Activated CD8-positive, alpha-beta T cell treated with anti-CD3 and anti-CD28 coated beads for 36 hours (primary cell): ENCODE measurements around the gene TMIE. TPM values are rescaled to one million over a fixed set of nuclear protein-coding genes. Genes with fewer than 3 reads are reported as not detected.

ENCODE experiments used
- ATAC-seq: fragments of 200-7000 bp; cut with Tn5 transposase; one replicate; pipeline ENCODE4 v1.10.0; 2021; ENCODE audit warnings: mild to moderate bottlenecking, moderate library complexity
- CTCF ChIA-PET: fragments of 350-600 bp; sonication (Branson Sonifier 250); formaldehyde crosslinking; loops from one replicate; lab custom pipeline; 2021; ENCODE audit warnings: antibody characterized with exemption; lab: Charles Lee
- POLR2A ChIA-PET: fragments of 350-600 bp; sonication (Branson Sonifier 250); formaldehyde crosslinking; loops from one replicate; lab custom pipeline; 2021; ENCODE audit warnings: antibody characterized with exemption; lab: Charles Lee
- DNase-seq: peaks from one replicate; pipeline ENCODE4 v3.0.0-alpha.2; 2020
- H3K27ac Mint-ChIP-seq: one replicate; pipeline ENCODE4 v1.8.0; 2021; ENCODE audit warnings: mild to moderate bottlenecking, mixed read lengths
- H3K27me3 Mint-ChIP-seq: one replicate; pipeline ENCODE4 v1.8.0; 2021; ENCODE audit warnings: mixed read lengths
- H3K36me3 Mint-ChIP-seq: one replicate; pipeline ENCODE4 v1.8.0; 2021; ENCODE audit warnings: low read depth, mixed read lengths
- H3K4me1 Mint-ChIP-seq: one replicate; pipeline ENCODE4 v1.8.0; 2021; ENCODE audit warnings: low read depth, mixed read lengths
- H3K4me3 Mint-ChIP-seq: one replicate; pipeline ENCODE4 v1.8.0; 2021; ENCODE audit warnings: mild to moderate bottlenecking, moderate library complexity, mixed read lengths
- H3K9me3 Mint-ChIP-seq: one replicate; pipeline ENCODE4 v1.8.0; 2021; ENCODE audit warnings: mixed read lengths
- intact Hi-C: fragments of 100-400 bp; cut with micrococcal nuclease; formaldehyde crosslinking; loops from one replicate; pipeline ENCODE4 v1.10.0; 2022
- total RNA-seq, 2 experiments: library from RNA; stranded (reverse); gene quantifications; one replicate each; pipeline ENCODE4 v1.2.3, GENCODE V29; 2021
- TF ChIP-seq, protein P1 (sequence below): fragments of 200-600 bp; IDR thresholded peaks from one replicate; pipeline ENCODE4 v1.8.0; 2022; ENCODE audit warnings: antibody characterized with exemption, mild to moderate bottlenecking

The TMIE gene
- total RNA-seq, 2 experiments from 2014 or later: 0.81 to 0.90 TPM

DNA sequence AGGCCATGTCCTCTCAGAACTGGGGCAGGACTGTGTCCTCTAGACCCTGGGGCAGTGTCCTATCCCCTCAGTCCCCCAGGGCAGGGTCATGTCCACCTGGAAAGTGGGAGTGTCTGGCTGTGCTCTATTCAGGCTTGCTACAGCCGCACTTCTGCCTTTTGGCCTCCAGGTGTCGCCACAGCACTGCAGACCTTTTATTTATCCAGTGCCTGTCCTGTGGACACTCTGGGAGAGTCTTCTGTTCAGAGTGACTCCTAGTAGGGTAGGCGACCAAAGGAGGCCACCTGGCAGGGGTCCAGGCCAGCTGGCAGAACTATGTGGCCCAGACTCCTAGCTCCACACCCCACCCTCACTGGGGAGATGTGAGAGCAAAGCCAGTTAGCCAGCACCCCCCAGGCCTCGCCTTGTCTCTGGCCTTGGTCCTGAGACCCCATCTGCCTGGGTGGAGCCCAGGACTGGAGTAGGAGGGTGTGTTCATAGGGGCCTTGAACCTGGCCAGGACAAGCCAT is 3.9 kb downstream of the TMIE start:
- POLR2A ChIA-PET: no interaction called here

DNA sequence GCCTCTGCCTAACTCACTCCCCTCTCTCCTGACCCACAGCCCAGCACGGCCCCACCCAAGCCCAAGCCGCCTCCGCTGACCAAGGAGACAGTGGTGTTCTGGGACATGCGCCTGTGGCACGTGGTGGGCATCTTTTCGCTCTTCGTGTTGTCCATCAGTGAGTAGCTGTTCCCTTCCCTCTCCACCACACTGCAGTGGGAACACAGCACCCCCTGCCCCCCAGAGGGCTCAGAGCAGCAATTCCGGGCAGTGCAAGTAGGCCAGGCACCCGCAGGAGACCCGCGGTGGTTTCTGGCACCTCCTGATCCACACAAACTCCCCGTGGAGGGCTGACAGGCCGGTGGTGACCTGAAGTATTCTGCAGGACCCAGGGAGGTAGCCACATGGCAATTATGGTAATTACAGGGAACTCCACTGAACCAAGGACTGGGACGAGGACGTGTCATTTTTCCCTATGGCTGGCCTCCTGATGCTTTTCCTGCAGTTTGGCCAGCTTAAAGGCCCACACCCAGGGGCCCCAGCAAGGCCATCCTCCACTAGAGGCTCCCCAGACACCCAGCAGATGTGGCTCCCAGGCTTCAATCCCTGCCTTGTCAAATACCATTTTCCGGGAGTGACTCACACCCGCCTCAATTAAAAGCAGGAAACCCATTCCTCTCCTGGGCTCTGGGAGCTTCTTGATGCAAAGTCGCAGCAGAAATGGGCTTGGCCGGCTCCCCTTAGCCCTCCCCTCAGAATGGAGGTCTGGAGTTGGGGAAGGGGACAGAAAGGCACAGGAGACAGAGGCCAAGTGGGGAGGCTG is 4.8 kb downstream of the TMIE start:
- H3K4me3 Mint-ChIP-seq: no peak overlapping the region
- DNase-seq (no peak), ATAC-seq (no peak)
- intact Hi-C loops: loop anchor here (1.0 kb wide), 1 partner anchor 189 kb away; no protein-coding TSS in a partner anchor
- ChIA-PET CTCF (interaction anchor here (0.7 to 2.9 kb wide), 8 partner anchors 9 to 204 kb away, joined by 3 to 20 read pairs (median 5); partner anchors contain the start of gene MYL3), POLR2A (no interaction called here)
- H3K4me1 Mint-ChIP-seq: peaks cover 2% of the 10 kb centered on the region
- TF ChIP-seq, protein P1, sequence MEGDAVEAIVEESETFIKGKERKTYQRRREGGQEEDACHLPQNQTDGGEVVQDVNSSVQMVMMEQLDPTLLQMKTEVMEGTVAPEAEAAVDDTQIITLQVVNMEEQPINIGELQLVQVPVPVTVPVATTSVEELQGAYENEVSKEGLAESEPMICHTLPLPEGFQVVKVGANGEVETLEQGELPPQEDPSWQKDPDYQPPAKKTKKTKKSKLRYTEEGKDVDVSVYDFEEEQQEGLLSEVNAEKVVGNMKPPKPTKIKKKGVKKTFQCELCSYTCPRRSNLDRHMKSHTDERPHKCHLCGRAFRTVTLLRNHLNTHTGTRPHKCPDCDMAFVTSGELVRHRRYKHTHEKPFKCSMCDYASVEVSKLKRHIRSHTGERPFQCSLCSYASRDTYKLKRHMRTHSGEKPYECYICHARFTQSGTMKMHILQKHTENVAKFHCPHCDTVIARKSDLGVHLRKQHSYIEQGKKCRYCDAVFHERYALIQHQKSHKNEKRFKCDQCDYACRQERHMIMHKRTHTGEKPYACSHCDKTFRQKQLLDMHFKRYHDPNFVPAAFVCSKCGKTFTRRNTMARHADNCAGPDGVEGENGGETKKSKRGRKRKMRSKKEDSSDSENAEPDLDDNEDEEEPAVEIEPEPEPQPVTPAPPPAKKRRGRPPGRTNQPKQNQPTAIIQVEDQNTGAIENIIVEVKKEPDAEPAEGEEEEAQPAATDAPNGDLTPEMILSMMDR: no peak
- H3K27me3 Mint-ChIP-seq: peaks cover 7% of the 10 kb centered on the region
- no peaks in the 10 kb centered on the region for H3K9me3 Mint-ChIP-seq
- no peaks in the 10 kb centered on the region for H3K36me3 Mint-ChIP-seq
- no peak overlapping the region for H3K27ac Mint-ChIP-seq

More for the DNA sequence above, 3.9 kb downstream of the TMIE start:
- DNase-seq (peak; percentile 78), ATAC-seq (peak; percentile 90)
- peaks cover 7% of the 10 kb centered on the region for H3K27me3 Mint-ChIP-seq
- intact Hi-C loops: loop anchor here (1.0 kb wide), 1 partner anchor 190 kb away; no protein-coding TSS in a partner anchor
- TF ChIP-seq, protein P1: peak; percentile 95
- peaks cover 4% of the 10 kb centered on the region for H3K4me1 Mint-ChIP-seq
- H3K27ac Mint-ChIP-seq: no peak overlapping the region
- CTCF ChIA-PET: interaction anchor here (0.7 to 1.7 kb wide), 6 partner anchors 9 to 205 kb away, joined by 3 to 8 read pairs (median 5); partner anchors contain the start of gene MYL3
- no peaks in the 10 kb centered on the region for H3K36me3 Mint-ChIP-seq
- H3K9me3 Mint-ChIP-seq: no peaks in the 10 kb centered on the region
- H3K4me3 Mint-ChIP-seq: no peak overlapping the region

DNA sequence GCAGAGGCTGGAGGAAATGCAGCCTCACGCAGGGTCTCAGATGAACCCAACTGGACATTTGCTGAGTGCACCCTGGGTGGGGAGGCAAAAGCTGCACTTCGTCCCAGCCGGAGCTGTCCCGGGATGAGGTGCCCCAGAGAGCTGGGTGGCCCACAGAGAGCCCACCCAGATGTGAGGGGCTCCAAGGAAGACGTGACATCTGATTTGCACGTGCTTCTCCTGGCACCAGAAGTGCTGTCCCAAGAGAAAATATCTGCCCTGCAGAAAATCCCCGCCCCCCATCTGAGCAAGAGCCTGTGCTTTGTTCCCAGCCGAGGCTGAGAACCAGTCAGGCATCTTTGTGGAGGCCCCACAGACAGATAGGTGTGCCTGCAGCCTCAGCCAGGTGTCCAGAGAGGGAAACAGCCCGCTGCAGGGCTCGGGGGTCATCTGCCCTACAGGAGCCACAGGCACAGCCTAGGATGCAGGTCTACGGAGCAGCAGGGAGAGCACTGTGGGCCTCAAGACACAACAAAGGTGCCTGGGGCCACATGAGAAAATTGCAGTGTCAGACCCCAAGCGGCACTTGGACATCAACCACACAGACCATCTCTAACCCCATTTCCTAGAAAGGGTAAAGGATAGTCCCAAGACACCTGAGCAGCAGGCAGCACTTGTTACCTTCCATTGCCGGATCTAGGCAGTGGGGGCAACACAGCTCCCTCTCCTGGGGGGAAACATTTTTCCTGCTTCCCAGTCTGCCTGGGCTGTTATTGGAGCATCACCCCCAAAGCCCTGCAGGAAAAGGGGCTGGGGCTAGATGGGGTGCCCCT is 5.8 kb downstream of the TMIE start:
- intact Hi-C loops: no loop called here
- Mint-ChIP-seq H3K4me1 (no peaks in the 10 kb centered on the region), H3K4me3 (no peak overlapping the region), H3K9me3 (no peaks in the 10 kb centered on the region), H3K27ac (no peak overlapping the region), H3K27me3 (peaks cover 2% of the 10 kb centered on the region), H3K36me3 (no peaks in the 10 kb centered on the region)
- DNase-seq: no peak
- ATAC-seq: no peak
- ChIA-PET POLR2A (no interaction called here), CTCF (interaction anchor here (1.1 to 2.9 kb wide), 3 partner anchors 9 to 188 kb away, joined by 3 to 20 read pairs (median 8); no protein-coding TSS in a partner anchor)
- TF ChIP-seq, protein P1: no peak

DNA sequence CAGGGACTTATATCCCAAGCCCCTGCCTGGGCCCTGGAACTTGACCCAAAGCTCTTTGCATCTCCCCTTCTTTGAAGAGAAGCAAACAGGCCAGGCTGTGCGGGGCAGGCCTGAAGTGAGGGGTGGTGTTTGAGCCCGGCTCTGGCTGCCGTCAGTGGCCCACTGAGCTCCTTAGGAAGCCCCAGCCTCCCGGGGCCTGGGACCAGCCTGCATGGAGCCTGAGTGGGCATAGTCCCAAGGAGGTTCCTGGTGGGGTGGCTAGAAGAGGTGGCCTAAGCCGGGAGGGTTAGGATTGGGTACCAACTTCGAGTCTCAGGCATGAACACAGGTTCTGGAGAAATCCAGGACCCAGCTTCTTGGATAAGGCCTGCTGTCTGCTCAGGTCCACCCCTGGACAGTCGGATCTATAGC is 6.4 kb downstream of the TMIE start:
- Mint-ChIP-seq H3K4me1 (no peaks in the 10 kb centered on the region), H3K27ac (no peak overlapping the region), H3K4me3 (no peak overlapping the region), H3K9me3 (no peaks in the 10 kb centered on the region), H3K36me3 (no peaks in the 10 kb centered on the region), H3K27me3 (no peaks in the 10 kb centered on the region)
- DNase-seq (no peak), ATAC-seq (no peak)
- POLR2A ChIA-PET: no interaction called here
- TF ChIP-seq, protein P1: no peak
- intact Hi-C loops: no loop called here
- CTCF ChIA-PET: interaction anchor here (1.3 to 2.9 kb wide), 2 partner anchors 187 to 202 kb away, joined by 4 to 20 read pairs; no protein-coding TSS in a partner anchor
